GM12878 (cell line): ENCODE data around the gene MROH2B. TPM values are rescaled to one million over a fixed set of nuclear protein-coding genes. Genes with fewer than 3 reads are reported as not detected.

Experiments
- ATAC-seq: fragments of 200-7000 bp; cut with Tn5 transposase; 3 replicates; pipeline ENCODE4 v1.9.1; 2020; ENCODE audit warnings: mild to moderate bottlenecking, moderate library complexity
- BruUV-seq: library from RNA; stranded (reverse); fragments of 400-500 nt; replicated peaks from 2 replicates; lab custom pipeline; 2021; lab: Mats Ljungman, UMichigan
- CTCF ChIA-PET: fragments of 300-600 bp; sonication (Branson Sonifier 250); formaldehyde crosslinking; extraction: SDS; loops from one replicate; lab custom pipeline; 2021; ENCODE audit warnings: inconsistent platforms; lab: Yijun Ruan, JAX
- POLR2A ChIA-PET: fragments of 350-600 bp; formaldehyde crosslinking; extraction: SDS; loops from one replicate; lab custom pipeline; 2021; ENCODE audit warnings: inconsistent platforms; lab: Charles Lee
- RAD21 ChIA-PET: fragments of 300-600 bp; sonication (Branson Sonifier 250); formaldehyde crosslinking; loops from one replicate; lab custom pipeline; 2023; ENCODE audit warnings: antibody characterized with exemption; ENCODE audit not compliant: unreplicated experiment; lab: Charles Lee
- SMC1A ChIA-PET: fragments of 300-600 bp; sonication (Branson Sonifier 250); formaldehyde crosslinking; loops from one replicate; lab custom pipeline; 2023; ENCODE audit not compliant: unreplicated experiment, uncharacterized antibody; lab: Charles Lee
- DNase-seq: peaks from one replicate; pipeline ENCODE4 v3.0.0-alpha.2; 2011; ENCODE audit warnings: low read depth, low spot score
- FAIRE-seq: peaks from 3 replicates; lab custom pipeline; 2011; peaks lifted over from hg19 to GRCh38; lab: Jason Lieb, UNC
- H2AFZ ChIP-seq: 2 replicates; pipeline ENCODE4 v1.6.0; 2011; ENCODE audit warnings: low read depth, low read length, control low read depth; ENCODE audit not compliant: control insufficient read depth
- H3K27ac ChIP-seq: 2 replicates; pipeline ENCODE4 v1.5.1; 2011; ENCODE audit warnings: control low read depth; ENCODE audit not compliant: control insufficient read depth, insufficient read depth
- H3K27me3 ChIP-seq, 2 experiments: replicated peaks in 1 of 2; 2 replicates each; pipeline versions ENCODE4 v1.6.0 to v1.6.1; 2011; ENCODE audit warnings: low read length in 1 of 2; ENCODE audit not compliant: control insufficient read depth in 2 of 2, insufficient read depth in 2 of 2
- H3K36me3 ChIP-seq, 2 experiments: 2 replicates each; pipeline ENCODE4 v1.5.1; 2011; ENCODE audit warnings: low read length in 1 of 2; ENCODE audit not compliant: control insufficient read depth in 2 of 2, insufficient read depth in 2 of 2
- H3K4me1 ChIP-seq: 2 replicates; pipeline ENCODE4 v1.6.1; 2011; ENCODE audit warnings: mild to moderate bottlenecking, low read length, moderate library complexity, mixed read lengths; ENCODE audit not compliant: control insufficient read depth, insufficient read depth
- H3K4me2 ChIP-seq: 2 replicates; pipeline ENCODE4 v1.6.0; 2011; ENCODE audit warnings: control low read depth; ENCODE audit not compliant: control insufficient read depth, insufficient read depth
- H3K4me3 ChIP-seq: fragments of 200-600 bp; sonication (generic); 2 replicates; pipeline ENCODE4 v1.5.1; 2016
- H3K79me2 ChIP-seq: 2 replicates; pipeline ENCODE4 v1.6.0; 2011; ENCODE audit warnings: low read length; ENCODE audit not compliant: control insufficient read depth, insufficient read depth
- H3K9ac ChIP-seq: 2 replicates; pipeline ENCODE4 v1.8.0; 2011; ENCODE audit warnings: low read length, control low read depth, mixed read lengths; ENCODE audit not compliant: control insufficient read depth, insufficient read depth
- H3K9me3 ChIP-seq: replicated peaks from 3 replicates; pipeline ENCODE4 v1.5.1; 2011; ENCODE audit warnings: mild to moderate bottlenecking, low read length; ENCODE audit not compliant: control insufficient read depth, insufficient read depth
- H4K20me1 ChIP-seq: 2 replicates; pipeline ENCODE4 v1.6.0; 2011; ENCODE audit not compliant: control insufficient read depth, insufficient read depth
- BCL3 ChIP-seq: IDR thresholded peaks from 2 replicates; pipeline ENCODE4 v1.6.1; 2011; ENCODE audit warnings: borderline replicate concordance, low read depth, mild to moderate bottlenecking, moderate library complexity, low read length; ENCODE audit not compliant: insufficient read depth, poor library complexity, severe bottlenecking
- CEBPZ ChIP-seq: fragments of 150-350 bp; IDR thresholded peaks from 2 replicates; pipeline ENCODE4 v1.6.1; 2016; ENCODE audit warnings: low read depth, low read length
- ETV6 ChIP-seq, 2 experiments: fragments of 450-650 bp in 1 of 2; IDR thresholded peaks in 1 of 2; conservative IDR thresholded peaks in 1 of 2; 2 replicates each; pipeline ENCODE4 v1.6.1; 2014; ENCODE audit warnings: antibody characterized with exemption in 1 of 2, borderline replicate concordance in 1 of 2, low read depth in 1 of 2, mild to moderate bottlenecking in 1 of 2, moderate library complexity in 1 of 2
- FOXK2 ChIP-seq: fragments of 450-650 bp; IDR thresholded peaks from 2 replicates; pipeline ENCODE4 v1.6.1; 2017; ENCODE audit warnings: mild to moderate bottlenecking, moderate library complexity
- IKZF1 ChIP-seq: fragments of 450-650 bp; conservative IDR thresholded peaks from 2 replicates; pipeline ENCODE4 v1.6.1; 2017; ENCODE audit warnings: antibody characterized with exemption, mild to moderate bottlenecking
- IRF5 ChIP-seq: fragments of 450-650 bp; IDR thresholded peaks from 2 replicates; pipeline ENCODE4 v1.6.1; 2017; ENCODE audit warnings: borderline replicate concordance
- NBN ChIP-seq: fragments of 450-650 bp; IDR thresholded peaks from 2 replicates; pipeline ENCODE4 v1.6.1; 2016
- RFX5 ChIP-seq: IDR thresholded peaks from 2 replicates; pipeline ENCODE4 v1.6.1; 2011; ENCODE audit warnings: low read depth, low read length, improper control_type of control experiment
- TCF7 ChIP-seq: IDR thresholded peaks from 2 replicates; pipeline ENCODE4 v1.6.1; 2014; ENCODE audit warnings: antibody characterized with exemption, borderline replicate concordance
- YY1 ChIP-seq: IDR thresholded peaks from 2 replicates; pipeline ENCODE4 v1.6.1; 2011; ENCODE audit warnings: low read depth, mild to moderate bottlenecking, low read length
- ZNF207 ChIP-seq: fragments of 450-650 bp; IDR thresholded peaks from 2 replicates; pipeline ENCODE4 v1.6.1; 2014; ENCODE audit warnings: antibody characterized with exemption, mild to moderate bottlenecking, borderline replicate concordance
- WGBS: methylation state at CpG from one replicate; pipeline ENCODE4 v1.1.6; 2016; ENCODE audit warnings: low lambda C conversion rate; ENCODE audit not compliant: insufficient replicate concordance, insufficient coverage; ENCODE audit errors: missing lambda C conversion rate; 5-methylcytosine and 5-hydroxymethylcytosine counted together
- in situ Hi-C: fragments of 300-500 bp; cut with MboI; formaldehyde crosslinking; loops from 9 replicates; pipeline ENCODE4 v1.14.3; 2018; ENCODE audit warnings: mixed read lengths
- intact Hi-C: fragments of 100-400 bp; cut with micrococcal nuclease; formaldehyde crosslinking; loops from one replicate; pipeline ENCODE4 v1.14.2; 2022; ENCODE audit not compliant: unreplicated experiment
- polyA plus RNA-seq, 11 experiments: library from polyadenylated mRNA; depleted of rRNA in 4 of 11; unstranded in 6 of 11; stranded (reverse) in 5 of 11; fragments of >200 nt; fragmentation: Nextera tagmentation in 4 of 11; fragmentation: Illumina TruSeq in 1 of 11; extraction: Ambion mirVana in 4 of 11; extraction: Trizol in 1 of 11; gene quantifications; 1 replicate in 1 of 11; 2 replicates in 10 of 11; pipeline versions ENCODE4 v1.2.1 to v1.2.3, GENCODE V29; 2011 to 2016; ENCODE audit warnings: inconsistent platforms in 2 of 11, missing spikeins in 2 of 11, low read depth in 1 of 11
- total RNA-seq, 4 experiments: library from RNA; depleted of rRNA in 3 of 4; stranded (reverse); fragments of >200 nt in 3 of 4; fragmentation: Illumina TruSeq in 1 of 4; extraction: Trizol in 1 of 4; gene quantifications; 2 replicates each; pipeline versions ENCODE4 v1.2.1 to v1.2.3, GENCODE V29; 2013 to 2021

Gene MROH2B
- total and polyA plus RNA-seq, 10 of the 15 experiments (the other 5 are each of a cell fraction or from before 2014, with no cell fraction given) = not detected

- DNase-seq (no peak), ATAC-seq (no peak), FAIRE-seq (no peak)
- Histone ChIP-seq H3K4me2 (no peak overlapping the region), H2AFZ (no peak overlapping the region), H3K79me2 (no peaks in the 10 kb centered on the region), H3K36me3 (no peaks in the 10 kb centered on the region), H3K4me3 (no peak overlapping the region), H4K20me1 (no peaks in the 10 kb centered on the region), H3K27me3 (no peaks in the 10 kb centered on the region), H3K4me1 (no peaks in the 10 kb centered on the region), H3K9ac (no peak overlapping the region), H3K9me3 (no peaks in the 10 kb centered on the region), H3K27ac (no peak overlapping the region)
- intact Hi-C loops = no loop called here
- TF ChIP-seq IRF5 = no peak
- SMC1A ChIA-PET = interaction anchor here (0.9 kb wide), 1 partner anchor 8 kb away, joined by 3 read pairs; no protein-coding TSS in a partner anchor
- POLR2A ChIA-PET = no interaction called here
- RAD21 ChIA-PET = no interaction called here
- in situ Hi-C loops = no loop called here
- CTCF ChIA-PET = no interaction called here
- no TSS peak for BruUV-seq
- 78% methylated on average over 9 of the region's 9 CpGs for WGBS
These were observed 13.2 kb downstream of the MROH2B start for GRCh38 chr5:41057940-41058339.

- ATAC-seq (no peak), DNase-seq (no peak), FAIRE-seq (no peak)
- no peak overlapping the region for H3K27ac ChIP-seq
- ChIA-PET CTCF (no interaction called here), RAD21 (no interaction called here), SMC1A (interaction anchor here (0.7 to 1.3 kb wide), 2 partner anchors 8 to 14 kb away, joined by 3 read pairs; no protein-coding TSS in a partner anchor), POLR2A (no interaction called here)
- H3K4me2 ChIP-seq = no peak overlapping the region
- no peak overlapping the region for H3K9ac ChIP-seq
- H4K20me1 ChIP-seq = no peaks in the 10 kb centered on the region
- no peaks in the 10 kb centered on the region for H3K36me3 ChIP-seq
- no peaks in the 10 kb centered on the region for H3K79me2 ChIP-seq
- in situ Hi-C loops (no loop called here), intact Hi-C loops (no loop called here)
- no TSS peak for BruUV-seq
- no peaks in the 10 kb centered on the region for H3K27me3 ChIP-seq
- H2AFZ ChIP-seq = no peak overlapping the region
- no peak overlapping the region for H3K4me3 ChIP-seq
- TF ChIP-seq FOXK2 = no peak
- no peak for TF ChIP-seq ETV6 (conservative IDR thresholded peaks at IDR 0.05 in 1 of 2, IDR thresholded peaks at IDR 0.05 in 1 of 2; ENCODE audit: borderline replicate concordance in 1 of 2, low read depth in 1 of 2)
- no peak for TF ChIP-seq BCL3
- no peak for TF ChIP-seq IKZF1
- TF ChIP-seq NBN = no peak
- TF ChIP-seq TCF7 = no peak
- no peak for TF ChIP-seq ZNF207
- TF ChIP-seq YY1 = no peak
- no peak for TF ChIP-seq RFX5
- no peak for TF ChIP-seq CEBPZ
- whole genome bisulfite sequencing = 60% methylated on average over 3 of the region's 5 CpGs
- H3K9me3 ChIP-seq = no peaks in the 10 kb centered on the region
- no peaks in the 10 kb centered on the region for H3K4me1 ChIP-seq
These were observed 13.9 kb downstream of the MROH2B start for GRCh38 chr5:41057231-41057630.
